GM12872 (cell line): ENCODE data around the gene H3-3A.

Experiments used
- CTCF ChIP-seq: IDR thresholded peaks from 3 replicates; pipeline ENCODE4 v1.5.1; 2011; ENCODE audit warnings: low read depth, mild to moderate bottlenecking, low read length, moderate library complexity; ENCODE audit not compliant: insufficient read depth

H3-3A gene

GRCh38 chr1:226098870-226099835 is 36.6 kb downstream of the H3-3A start:
- TF ChIP-seq CTCF = no peak

GRCh38 chr1:226100436-226101391 is 38.2 kb downstream of the H3-3A start:
- TF ChIP-seq CTCF = no peak

GRCh38 chr1:226104671-226105121 is 42.2 kb downstream of the H3-3A start:
- no peak for TF ChIP-seq CTCF

- TF ChIP-seq CTCF = 0 out of 3 replicates have a peak, but pooled peaks have one; percentile 6
Observed at GRCh38 chr1:226107471-226108460, 45.2 kb downstream of the H3-3A start.

- no peak for TF ChIP-seq CTCF
Observed at GRCh38 chr1:226108935-226109828, 46.7 kb downstream of the H3-3A start.

- TF ChIP-seq CTCF = 0 out of 3 replicates have a peak, but pooled peaks have one; percentile 9
Observed at GRCh38 chr1:226109829-226110248, 47.3 kb downstream of the H3-3A start.
